K562 (cell line): ENCODE data around the gene LAG3. TPM values are rescaled to one million over a fixed set of nuclear protein-coding genes. Genes with fewer than 3 reads are reported as not detected.

ENCODE experiments used
- ADNP ChIP-seq: fragments of 200-800 bp; sonication (Bioruptor generic); IDR thresholded peaks from 2 replicates; pipeline ENCODE4 v1.6.1; 2016; ENCODE audit warnings: missing genetic modification characterization, missing compliant biosample characterization
- FOXJ2 ChIP-seq: fragments of 200-800 bp; sonication (Bioruptor generic); IDR thresholded peaks from 2 replicates; pipeline ENCODE4 v1.6.1; 2016; ENCODE audit warnings: missing genetic modification characterization, missing compliant biosample characterization
- HMGXB4 ChIP-seq: sonication (generic); formaldehyde crosslinking; IDR thresholded peaks from 2 replicates; pipeline ENCODE4 v1.8.1; 2023; ENCODE audit warnings: mild to moderate bottlenecking, missing genetic modification reagents
- KHSRP ChIP-seq: fragments of 450-650 bp; IDR thresholded peaks from 2 replicates; pipeline ENCODE4 v1.6.1; 2017
- L3MBTL2 ChIP-seq: fragments of 450-650 bp; IDR thresholded peaks from 2 replicates; pipeline ENCODE4 v1.6.1; 2016; ENCODE audit warnings: mild to moderate bottlenecking, moderate library complexity
- MCM2 ChIP-seq: fragments of 450-650 bp; IDR thresholded peaks from 2 replicates; pipeline ENCODE4 v1.6.1; 2017; ENCODE audit warnings: low read depth, mild to moderate bottlenecking
- NR2C1 ChIP-seq, 2 experiments: fragments of 450-650 bp; IDR thresholded peaks; 2 replicates each; pipeline ENCODE4 v1.6.1; 2017; ENCODE audit warnings: mild to moderate bottlenecking in 2 of 2, antibody characterized with exemption in 1 of 2, inconsistent platforms in 1 of 2, missing compliant biosample characterization in 1 of 2, missing genetic modification characterization in 1 of 2
- POLR3G ChIP-seq: IDR thresholded peaks from 2 replicates; pipeline ENCODE4 v1.6.1; 2011; ENCODE audit not compliant: insufficient read length, insufficient replicate concordance; ENCODE audit errors: extremely low read depth
- RNF219 ChIP-seq: fragments of 250-450 bp; sonication (Bioruptor Pico); IDR thresholded peaks from 2 replicates; pipeline ENCODE4 v1.5.0; 2022; ENCODE audit warnings: mild to moderate bottlenecking
- SFPQ ChIP-seq: fragments of 200-400 bp; formaldehyde crosslinking; IDR thresholded peaks from 2 replicates; pipeline ENCODE4 v1.6.1; 2017; ENCODE audit warnings: mild to moderate bottlenecking, low read depth, low read length, moderate library complexity
- SP2 ChIP-seq: IDR thresholded peaks from 2 replicates; pipeline ENCODE4 v1.6.1; 2011; ENCODE audit warnings: mild to moderate bottlenecking, low read depth, low read length, moderate library complexity; ENCODE audit not compliant: poor library complexity, severe bottlenecking; ENCODE audit errors: extremely low read depth
- SRSF1 ChIP-seq: fragments of 200-400 bp; formaldehyde crosslinking; IDR thresholded peaks from 2 replicates; pipeline ENCODE4 v1.6.1; 2017; ENCODE audit warnings: mild to moderate bottlenecking, low read depth, low read length, moderate library complexity
- U2AF2 ChIP-seq: fragments of 200-400 bp; formaldehyde crosslinking; optimal IDR thresholded peaks from 2 replicates; pipeline ENCODE3; 2017; ENCODE audit warnings: low read depth, mild to moderate bottlenecking, low read length
- ZNF24 ChIP-seq: fragments of 450-650 bp; IDR thresholded peaks from 2 replicates; pipeline ENCODE4 v1.6.1; 2016
- ZNF324 ChIP-seq: fragments of 250-450 bp; sonication (Bioruptor Pico); IDR thresholded peaks from 2 replicates; pipeline ENCODE4 v1.4.0; 2020; ENCODE audit warnings: mild to moderate bottlenecking
- ZNF347 ChIP-seq: fragments of 450-650 bp; formaldehyde crosslinking; IDR thresholded peaks from 2 replicates; pipeline ENCODE4 v1.4.0; 2020; ENCODE audit warnings: low read depth, mild to moderate bottlenecking, moderate library complexity
- ZNF408 ChIP-seq: fragments of 250-450 bp; sonication (Bioruptor Pico); IDR thresholded peaks from 2 replicates; pipeline ENCODE4 v1.4.0; 2020; ENCODE audit warnings: low read depth, mild to moderate bottlenecking, moderate library complexity
- ZNF507 ChIP-seq: conservative IDR thresholded peaks from 2 replicates; pipeline ENCODE4 v1.6.1; 2017; ENCODE audit warnings: missing genetic modification characterization, missing compliant biosample characterization
- ZNF512 ChIP-seq: IDR thresholded peaks from 2 replicates; pipeline ENCODE4 v1.6.1; 2016; ENCODE audit warnings: missing genetic modification characterization, missing compliant biosample characterization
- ZNF57 ChIP-seq: fragments of 450-650 bp; formaldehyde crosslinking; IDR thresholded peaks from 2 replicates; pipeline ENCODE4 v1.4.0; 2020; ENCODE audit warnings: mild to moderate bottlenecking, moderate library complexity
- ZNF780A ChIP-seq: fragments of 250-450 bp; sonication (Bioruptor Pico); IDR thresholded peaks from 2 replicates; pipeline ENCODE4 v1.5.0; 2021; ENCODE audit warnings: mild to moderate bottlenecking
- polyA plus RNA-seq, 8 experiments: library from polyadenylated mRNA; depleted of rRNA in 4 of 8; stranded (reverse) in 5 of 8; unstranded in 3 of 8; fragments of >200 nt; fragmentation: Nextera tagmentation in 2 of 8; fragmentation: Illumina TruSeq in 1 of 8; extraction: Ambion mirVana in 2 of 8; extraction: Trizol in 1 of 8; gene quantifications; 2 replicates each; pipeline versions ENCODE4 v1.2.1 to v1.2.3, GENCODE V29; 2011 to 2014; ENCODE audit warnings: inconsistent platforms in 1 of 8, missing spikeins in 1 of 8
- total RNA-seq, 7 experiments: library from RNA; depleted of rRNA in 6 of 7; stranded (reverse); fragments of >200 nt in 6 of 7; fragmentation: Illumina TruSeq in 2 of 7; extraction: Trizol in 2 of 7; gene quantifications; 2 replicates each; pipeline versions ENCODE4 v1.2.1 to v1.2.3, GENCODE V29; 2011 to 2021; ENCODE audit warnings: low replicate concordance in 1 of 7

Gene LAG3
- total and polyA plus RNA-seq, 9 of the 15 experiments (the other 6 are each of a cell fraction or from before 2014, with no cell fraction given), result 0.07 to 0.66 (median 0.09) TPM; not detected in 1

DNA sequence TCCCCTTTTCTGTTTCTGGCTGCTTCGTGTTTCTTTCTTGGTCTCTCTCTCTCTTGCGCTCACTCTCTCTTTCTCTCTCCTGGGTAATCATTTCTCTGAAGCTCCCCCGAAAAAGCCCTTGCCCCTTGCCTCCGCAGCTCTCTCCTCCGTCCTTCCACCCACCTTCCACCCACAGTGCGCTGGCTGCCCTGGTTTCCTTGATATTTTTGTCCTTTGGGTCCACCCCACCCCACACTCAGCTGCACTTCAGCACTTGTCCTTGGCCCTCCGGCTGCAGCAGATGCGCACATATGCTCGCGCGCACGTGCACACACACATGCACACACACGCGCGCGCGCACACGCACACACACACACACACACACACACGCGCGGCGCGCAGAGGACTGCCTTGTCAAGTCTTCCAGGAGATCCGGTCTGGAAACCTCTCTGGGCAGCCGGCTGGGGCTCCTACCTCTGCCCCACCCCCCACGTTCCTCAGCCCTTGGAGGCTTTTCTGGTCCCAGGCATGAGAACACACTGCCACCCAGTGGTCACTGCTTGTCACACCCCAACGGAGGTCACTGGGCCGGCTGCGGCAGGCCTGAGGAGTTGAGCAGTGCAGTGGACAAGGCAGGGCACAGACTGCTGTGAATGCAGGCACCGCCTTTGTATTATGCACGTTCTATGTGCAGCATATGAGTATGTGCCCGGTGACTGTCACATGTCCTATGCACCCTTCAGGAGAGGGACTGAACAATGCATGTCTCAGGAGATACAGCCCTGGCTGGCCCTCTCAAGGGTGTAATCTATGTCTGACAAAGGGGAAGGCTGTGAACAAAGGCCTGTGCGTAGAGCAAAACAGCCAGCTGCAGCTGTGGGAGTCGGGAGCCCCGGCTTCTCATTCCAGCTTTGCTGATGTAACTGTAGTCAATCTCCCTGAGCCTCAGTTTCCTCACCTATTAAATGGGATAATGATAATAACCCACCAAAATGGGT is 6.5 kb downstream of the LAG3 start (continued):
- no peak for TF ChIP-seq MCM2
- no peak for TF ChIP-seq ZNF408 (CRISPR knock-in tag)
- no peak for TF ChIP-seq ZNF24
- no peak for TF ChIP-seq FOXJ2 (tag)
- TF ChIP-seq ZNF324, result no peak
- no peak for TF ChIP-seq NR2C1 (IDR thresholded peaks at IDR 0.05)
- no peak for TF ChIP-seq NR2C1 (tag; IDR thresholded peaks at IDR 0.05)
- TF ChIP-seq ZNF57 (CRISPR knock-in tag), result no peak
- peak; percentile 73; the same call in 1 of the 2 replicates for TF ChIP-seq L3MBTL2
- TF ChIP-seq POLR3G, result no peak
- no peak for TF ChIP-seq ADNP
- no peak for TF ChIP-seq HMGXB4
- TF ChIP-seq RNF219, result no peak
- TF ChIP-seq SP2, result no peak
- no peak for TF ChIP-seq ZNF347 (CRISPR knock-in tag)
- TF ChIP-seq SFPQ, result no peak
- TF ChIP-seq ZNF507 (tag), result no peak
- TF ChIP-seq U2AF2, result no peak
- no peak for TF ChIP-seq SRSF1
- no peak for TF ChIP-seq ZNF512 (tag)
- no peak for TF ChIP-seq KHSRP
- TF ChIP-seq ZNF780A (CRISPR knock-in tag), result no peak
